ENCODE measurements around the gene SLIT1. TPM values are rescaled to one million over a fixed set of nuclear protein-coding genes. Genes with fewer than 3 reads are reported as not detected.

The SLIT1 gene
- total RNA-seq, 1 donor from 2014 or later: 0.08 TPM

Other genes starting within 250 kb of the SLIT1 start
- 5.6 TPM for gene ARHGAP19, start 106.7 kb upstream of the SLIT1 start, total RNA-seq
- gene FRAT1, start 133.3 kb upstream of the SLIT1 start, total RNA-seq: 5.4 TPM
- 9.1 TPM for gene FRAT2, start 148.8 kb upstream of the SLIT1 start, total RNA-seq
- gene RRP12, start 215.4 kb upstream of the SLIT1 start, total RNA-seq: 13.8 TPM
- 220 TPM for gene PGAM1, start 240.2 kb upstream of the SLIT1 start, total RNA-seq